SU-DHL-6 (cell line): ENCODE results near the gene NOCT.
"Not testable (repeated sequence)": the region's sequence is repeated elsewhere in the genome, so short reads cannot be mapped to it uniquely, and the experiment has no call there.

Experiments used
- H2AFZ ChIP-seq: fragments of 200-600 bp; sonication (generic); 2 replicates; pipeline ENCODE4 v1.6.1; 2014; ENCODE audit warnings: low read depth, mild to moderate bottlenecking, moderate library complexity, mixed read lengths, antibody characterized with exemption, low read length; ENCODE audit not compliant: severe bottlenecking
- H3F3A ChIP-seq: fragments of 200-600 bp; shearing (Covaris generic); 2 replicates; pipeline ENCODE4 v1.6.0; 2016; ENCODE audit warnings: antibody characterized with exemption, mild to moderate bottlenecking; ENCODE audit not compliant: insufficient read depth
- H3K27ac ChIP-seq: fragments of 200-600 bp; sonication (generic); 2 replicates; pipeline ENCODE4 v1.5.1; 2016; ENCODE audit warnings: low read depth, mild to moderate bottlenecking, low read length, moderate library complexity, mixed read lengths
- H3K27me3 ChIP-seq: fragments of 200-600 bp; sonication (generic), shearing (Covaris generic); 2 replicates; pipeline ENCODE4 v1.6.0; 2014; ENCODE audit warnings: mild to moderate bottlenecking, low read length
- H3K36me3 ChIP-seq: fragments of 200-600 bp; sonication (generic); 2 replicates; pipeline ENCODE4 v1.6.1; 2014; ENCODE audit warnings: mild to moderate bottlenecking, low read length, mixed read lengths
- H3K4me2 ChIP-seq: fragments of 300-600, 200-600 bp; shearing (Covaris generic), sonication (generic); 2 replicates; pipeline ENCODE4 v1.6.0; 2014; ENCODE audit warnings: low read length, low read depth, mild to moderate bottlenecking; ENCODE audit not compliant: poor library complexity, severe bottlenecking
- H3K4me3 ChIP-seq: fragments of 200-600 bp; sonication (generic); 2 replicates; pipeline ENCODE4 v1.5.1; 2014; ENCODE audit warnings: antibody characterized with exemption, low read length, mild to moderate bottlenecking, mixed read lengths; ENCODE audit not compliant: insufficient read depth, poor library complexity, severe bottlenecking
- H3K79me2 ChIP-seq: fragments of 200-600 bp; sonication (generic); 2 replicates; pipeline ENCODE4 v1.6.1; 2014; ENCODE audit warnings: mild to moderate bottlenecking, low read length, moderate library complexity; ENCODE audit not compliant: insufficient read depth
- H3K9ac ChIP-seq: fragments of 200-600 bp; sonication (generic); 2 replicates; pipeline ENCODE4 v1.7.0; 2014; ENCODE audit warnings: mild to moderate bottlenecking, low read length
- H3K9me2 ChIP-seq: fragments of 200-600 bp; sonication (generic); replicated peaks from 2 replicates; pipeline ENCODE4 v1.6.1; 2014; ENCODE audit warnings: low read length; ENCODE audit not compliant: insufficient read depth
- H3K9me3 ChIP-seq: fragments of 200-600 bp; sonication (generic); 2 replicates; pipeline ENCODE4 v1.6.1; 2014; ENCODE audit warnings: low read length, mixed read lengths; ENCODE audit not compliant: insufficient read depth
- H4K20me1 ChIP-seq: fragments of 200-600 bp; sonication (generic); 2 replicates; pipeline ENCODE4 v1.6.1; 2014; ENCODE audit warnings: low read depth, mild to moderate bottlenecking, antibody characterized with exemption, low read length, moderate library complexity, mixed read lengths
- CTCF ChIP-seq: fragments of 200-600 bp; sonication (generic); IDR thresholded peaks from one replicate; pipeline ENCODE4 v1.5.1; 2017; ENCODE audit warnings: antibody characterized with exemption, mild to moderate bottlenecking, low read length, moderate library complexity; ENCODE audit not compliant: insufficient read depth, poor library complexity, severe bottlenecking
- EZH2phosphoT487 ChIP-seq: fragments of 200-600 bp; sonication (generic), shearing (Covaris generic); conservative IDR thresholded peaks from 2 replicates; pipeline ENCODE4 v1.6.1; 2018; ENCODE audit warnings: mild to moderate bottlenecking, antibody characterized with exemption, low read length, moderate library complexity, mixed read lengths

NOCT gene

DNA sequence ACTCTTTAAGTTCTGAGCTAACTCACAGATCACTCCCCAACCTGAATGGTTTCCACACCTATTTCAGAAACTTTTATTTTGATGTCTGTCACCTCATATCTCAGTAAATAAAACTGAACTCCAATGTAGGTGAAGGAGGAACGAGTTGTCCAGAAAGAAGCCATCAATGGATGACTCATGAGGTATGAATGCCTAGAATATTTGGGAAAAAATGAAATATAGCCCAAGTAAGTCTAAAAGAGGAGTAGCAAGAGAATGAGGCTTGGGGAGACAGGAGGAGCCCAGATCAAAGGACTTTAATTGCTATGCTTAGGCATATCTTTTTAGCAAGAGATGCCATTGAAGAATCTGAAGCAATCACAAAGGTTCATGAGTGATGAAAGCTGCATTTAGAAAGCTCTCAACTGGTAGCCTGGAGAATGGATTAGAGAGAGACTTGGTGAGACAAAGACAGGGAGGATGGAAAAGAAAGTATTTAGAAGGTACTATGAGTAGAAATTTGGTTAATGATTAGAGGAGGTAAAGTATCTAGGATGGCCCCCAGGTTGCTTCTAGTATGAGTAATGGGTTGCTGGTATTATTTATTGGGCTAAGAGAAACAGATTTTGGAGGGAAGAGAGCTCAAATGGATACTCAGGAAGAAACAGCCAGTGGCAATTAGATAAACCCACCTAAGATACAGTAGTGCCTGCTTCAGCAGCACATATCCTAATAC is 39.4 kb downstream of the NOCT start:
- Histone ChIP-seq H3K4me2 (no peak overlapping the region), H2AFZ (no peak overlapping the region), H3K79me2 (no peaks in the 10 kb centered on the region), H3K9ac (no peak overlapping the region), H3K27ac (no peak overlapping the region), H3K9me3 (no peaks in the 10 kb centered on the region), H3F3A (no peaks in the 10 kb centered on the region; the same call in 1 of the 2 replicates), H3K4me3 (no peak overlapping the region), H3K27me3 (no peaks in the 10 kb centered on the region), H3K36me3 (no peaks in the 10 kb centered on the region; the same call in 1 of the 2 replicates), H4K20me1 (no peaks in the 10 kb centered on the region), H3K9me2 (no peaks in the 10 kb centered on the region)
- TF ChIP-seq EZH2phosphoT487 (no peak), CTCF (no peak)

GRCh38 chr4:139059026-139059425 is 43.4 kb downstream of the NOCT start:
- H3K9ac ChIP-seq, H3K27ac ChIP-seq, H2AFZ ChIP-seq, H3F3A ChIP-seq, H3K4me2 ChIP-seq, H3K36me3 ChIP-seq, H3K27me3 ChIP-seq, H3K4me3 ChIP-seq, H3K79me2 ChIP-seq, H3K9me3 ChIP-seq, H3K9me2 ChIP-seq, H4K20me1 ChIP-seq: not testable (repeated sequence)

- Histone ChIP-seq H3K27me3 (no peaks in the 10 kb centered on the region), H3K9me3 (no peaks in the 10 kb centered on the region), H3K36me3 (no peaks in the 10 kb centered on the region; the same call in 1 of the 2 replicates), H3K4me2 (no peak overlapping the region), H3K27ac (no peak overlapping the region), H3K9me2 (no peaks in the 10 kb centered on the region), H3K79me2 (no peaks in the 10 kb centered on the region), H2AFZ (no peak overlapping the region), H3K9ac (no peak overlapping the region), H3K4me3 (no peak overlapping the region), H4K20me1 (no peaks in the 10 kb centered on the region), H3F3A (no peaks in the 10 kb centered on the region)
- TF ChIP-seq CTCF (no peak), EZH2phosphoT487 (no peak)
These were observed 45.0 kb downstream of the NOCT start for GRCh38 chr4:139060591-139060990.

DNA sequence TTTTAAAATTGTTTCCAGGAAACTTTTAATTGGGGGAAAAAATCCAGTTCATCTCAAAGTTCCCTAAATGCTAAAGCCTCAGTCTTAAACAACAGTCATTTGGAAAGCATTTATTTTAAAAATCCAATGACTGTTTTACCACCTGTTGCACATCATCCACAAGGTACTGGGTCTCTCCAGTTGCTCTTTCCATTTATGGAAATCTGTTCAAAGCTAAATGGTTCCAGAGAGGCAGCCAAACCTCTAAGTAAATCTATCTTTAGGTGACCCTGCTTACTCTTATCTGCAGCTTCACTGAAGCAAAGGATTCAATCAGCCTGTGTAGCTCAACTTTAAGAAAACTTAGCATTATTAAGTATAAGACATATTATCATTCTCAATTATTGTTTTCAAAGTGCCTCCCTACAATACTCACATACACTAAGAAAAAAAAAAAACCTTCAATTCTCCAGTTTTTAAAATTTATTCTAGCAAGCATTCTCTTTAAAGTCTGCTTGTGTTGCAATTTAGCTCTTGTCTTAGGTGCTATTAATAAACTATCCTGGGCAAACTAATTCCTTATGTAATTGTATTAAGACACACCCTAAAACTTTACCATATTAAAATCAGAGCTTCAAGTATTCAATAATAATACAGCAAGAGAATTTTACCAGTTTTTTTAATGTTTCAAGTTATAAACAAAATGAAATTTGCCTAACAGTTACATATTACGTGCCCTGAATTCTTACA is 60.6 kb downstream of the NOCT start:
- Histone ChIP-seq H3K4me2 (no peak overlapping the region), H3K27me3 (no peaks in the 10 kb centered on the region), H3F3A (no peaks in the 10 kb centered on the region; the same call in 1 of the 2 replicates), H2AFZ (no peak overlapping the region), H3K9me3 (no peaks in the 10 kb centered on the region), H3K9me2 (no peaks in the 10 kb centered on the region), H3K9ac (no peak overlapping the region), H3K4me3 (no peak overlapping the region), H3K79me2 (peaks cover 78% of the 10 kb centered on the region), H3K27ac (no peak overlapping the region), H3K36me3 (peaks cover 10% of the 10 kb centered on the region; the same call in 1 of the 2 replicates), H4K20me1 (no peaks in the 10 kb centered on the region)
- no peak for TF ChIP-seq CTCF
- no peak for TF ChIP-seq EZH2phosphoT487
